SJCRH30 (cell line): ENCODE measurements around the gene TOMT. TPM values are rescaled to one million over a fixed set of nuclear protein-coding genes. Genes with fewer than 3 reads are reported as not detected.
"Not testable (repeated sequence)": the region's sequence is repeated elsewhere in the genome, so short reads cannot be mapped to it uniquely, and the experiment has no call there.

ENCODE experiments used
- DNase-seq, 2 experiments: peaks; one replicate each; pipeline ENCODE4 v3.0.0-alpha.2; 2015 to 2020
- H3K27ac ChIP-seq: fragments of 250-450 bp; sonication (Bioruptor Pico); 2 replicates; pipeline ENCODE4 v1.5.1; 2020; ENCODE audit warnings: mild to moderate bottlenecking, moderate library complexity
- H3K27me3 ChIP-seq: fragments of 250-450 bp; sonication (Bioruptor Pico); 2 replicates; pipeline ENCODE4 v1.5.1; 2020; ENCODE audit warnings: mild to moderate bottlenecking, moderate library complexity
- H3K36me3 ChIP-seq: fragments of 250-450 bp; sonication (Bioruptor Pico); 2 replicates; pipeline ENCODE4 v1.5.1; 2020; ENCODE audit warnings: mild to moderate bottlenecking, moderate library complexity
- H3K4me1 ChIP-seq: fragments of 250-450 bp; sonication (Bioruptor Pico); 2 replicates; pipeline ENCODE4 v1.5.1; 2020; ENCODE audit warnings: mild to moderate bottlenecking, moderate library complexity
- H3K4me3 ChIP-seq: fragments of 250-450 bp; sonication (Bioruptor Pico); 2 replicates; pipeline ENCODE4 v1.5.1; 2020; ENCODE audit warnings: mild to moderate bottlenecking, moderate library complexity
- H3K9me3 ChIP-seq: fragments of 250-450 bp; sonication (Bioruptor Pico); replicated peaks from 2 replicates; pipeline ENCODE4 v1.5.1; 2020; ENCODE audit warnings: mild to moderate bottlenecking, moderate library complexity
- total RNA-seq: library from RNA; depleted of rRNA; stranded (reverse); fragments of >200 nt; shearing (Covaris generic); gene quantifications from 2 replicates; pipeline ENCODE4 v1.2.3, GENCODE V29; 2014; rRNA removed

Gene TOMT
- total RNA-seq, 1 experiment from 2014 or later = not detected

- no peaks in the 10 kb centered on the region for H3K27me3 ChIP-seq
- no peaks in the 10 kb centered on the region for H3K4me1 ChIP-seq
- H3K27ac ChIP-seq = no peak overlapping the region
- no peaks in the 10 kb centered on the region for H3K36me3 ChIP-seq
- no peak for DNase-seq
- no peaks in the 10 kb centered on the region for H3K9me3 ChIP-seq
- H3K4me3 ChIP-seq = no peak overlapping the region
These were observed 45.2 kb downstream of the TOMT start for GRCh38 chr11:72150882-72151281.

GRCh38 chr11:72153874-72154273 is 48.1 kb downstream of the TOMT start:
- not testable (repeated sequence) for H3K27ac ChIP-seq, H3K4me1 ChIP-seq, DNase-seq, H3K36me3 ChIP-seq, H3K27me3 ChIP-seq, H3K4me3 ChIP-seq, H3K9me3 ChIP-seq

- DNase-seq = no peak
- Histone ChIP-seq H3K27me3 (no peaks in the 10 kb centered on the region), H3K36me3 (no peaks in the 10 kb centered on the region), H3K4me1 (no peaks in the 10 kb centered on the region), H3K4me3 (no peak overlapping the region), H3K27ac (no peak overlapping the region), H3K9me3 (no peaks in the 10 kb centered on the region)
These were observed 49.1 kb downstream of the TOMT start for GRCh38 chr11:72154816-72155215.

- no peaks in the 10 kb centered on the region for H3K36me3 ChIP-seq
- H3K27ac ChIP-seq = no peak overlapping the region
- H3K27me3 ChIP-seq = no peaks in the 10 kb centered on the region
- H3K9me3 ChIP-seq = no peaks in the 10 kb centered on the region
- no peaks in the 10 kb centered on the region for H3K4me1 ChIP-seq
- H3K4me3 ChIP-seq = no peak overlapping the region
- no peak for DNase-seq
These were observed 50.0 kb downstream of the TOMT start for GRCh38 chr11:72155751-72156150.

DNA sequence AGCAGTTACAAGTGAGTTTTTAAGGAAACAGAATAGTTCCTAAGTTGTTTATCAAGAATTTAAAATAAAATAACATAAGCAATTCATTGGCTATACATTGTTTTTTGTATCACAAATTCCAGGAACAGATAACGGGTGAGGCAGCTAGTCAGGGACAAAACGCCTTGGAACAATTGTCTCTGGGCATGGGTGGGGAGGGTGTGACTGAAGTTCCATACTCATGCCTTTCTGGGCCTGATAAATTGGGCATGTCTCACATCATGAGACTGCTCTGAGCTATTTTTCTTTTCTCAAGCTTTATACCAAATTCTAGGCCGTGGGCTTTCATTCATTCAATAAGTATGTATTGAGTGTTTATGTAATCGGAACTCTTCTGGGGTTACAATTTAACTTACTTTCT is 51.4 kb downstream of the TOMT start:
- no peaks in the 10 kb centered on the region for H3K36me3 ChIP-seq

More for the DNA sequence above, 51.4 kb downstream of the TOMT start:
- Histone ChIP-seq H3K27ac (no peak overlapping the region), H3K27me3 (no peaks in the 10 kb centered on the region), H3K4me3 (no peak overlapping the region), H3K4me1 (no peaks in the 10 kb centered on the region), H3K9me3 (no peaks in the 10 kb centered on the region)
- DNase-seq = no peak

Other genes with a start within 250 kb of the TOMT start
- gene DEFB131B, start 227.5 kb upstream of the TOMT start, total RNA-seq = not detected in 2 replicates
- gene XNDC1N, start 177.3 kb upstream of the TOMT start, total RNA-seq = 6.5 and 10.2 TPM in 2 replicates
- gene RNF121, start 176.9 kb upstream of the TOMT start, total RNA-seq = 29.1 and 34.6 TPM in 2 replicates
- 3.6 and 5.5 TPM in 2 replicates for gene IL18BP, start 107.0 kb upstream of the TOMT start, total RNA-seq
- 154 and 162 TPM in 2 replicates for gene NUMA1, start 25.4 kb upstream of the TOMT start, total RNA-seq
- gene LRRC51, start 25.1 kb upstream of the TOMT start, total RNA-seq = 3.9 and 5.8 TPM in 2 replicates
- gene LAMTOR1, start 2.6 kb upstream of the TOMT start, total RNA-seq = 53.4 and 54.3 TPM in 2 replicates
- gene ANAPC15, start 6.8 kb downstream of the TOMT start, total RNA-seq = 38.1 and 42.7 TPM in 2 replicates
- gene FOLR3, start 29.8 kb downstream of the TOMT start, total RNA-seq = not detected in 2 replicates
- 0.56 and 0.77 TPM in 2 replicates for gene FOLR1, start 86.2 kb downstream of the TOMT start, total RNA-seq
- gene FOLR2, start 110.9 kb downstream of the TOMT start, total RNA-seq = not detected in 2 replicates
- gene INPPL1, start 118.8 kb downstream of the TOMT start, total RNA-seq = 141 and 168 TPM in 2 replicates
- gene PHOX2A, start 138.3 kb downstream of the TOMT start, total RNA-seq = not detected in 2 replicates